ENCODE measurements around the gene FASTKD2. TPM values are rescaled to one million over a fixed set of nuclear protein-coding genes. Genes with fewer than 3 reads are reported as not detected.

FASTKD2 gene
- total and polyA plus RNA-seq, 2 donors (not counting 3 experiments of a cell fraction or from before 2014, with no cell fraction given) = 20.6 to 22.6 TPM

DNA sequence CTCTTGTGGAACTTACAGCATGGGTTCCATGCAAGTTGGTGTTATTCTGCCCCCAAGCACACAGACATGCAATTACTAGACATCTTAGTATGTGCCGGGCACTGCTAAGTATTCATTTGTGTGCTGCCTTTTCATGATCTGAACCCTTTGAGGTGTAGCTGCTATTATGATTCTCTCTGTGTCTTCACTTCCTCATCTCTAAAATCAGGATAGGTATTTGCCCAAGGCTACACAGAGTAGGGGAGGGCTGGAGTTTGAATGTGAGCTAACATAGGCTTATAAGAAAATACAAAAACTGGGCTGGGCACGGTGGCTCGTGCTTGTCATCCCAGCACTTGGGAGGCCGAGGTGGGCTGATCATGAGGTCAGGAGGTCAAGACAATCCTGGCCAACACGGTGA is 27.2 kb downstream of the FASTKD2 start:
- DNase-seq (ENCODE audit: low read depth, low spot score) (no peak), FAIRE-seq (no peak)
- H3K9ac ChIP-seq (replicated peaks; ENCODE audit: extremely low read depth, insufficient read depth, low read length) = no peak overlapping the region
- dilution Hi-C loops (cut with MboI; ENCODE audit: extremely low pct_ligation_motif_present, low sequenced_read_pairs) = no loop called here
- H3K4me1 ChIP-seq (ENCODE audit: control insufficient read depth, extremely low read depth, insufficient read depth, low read length) = peaks cover 4% of the 10 kb centered on the region
- POLR2A ChIA-PET = no interaction called here
- TF ChIP-seq JUN (IDR thresholded peaks at IDR 0.05; ENCODE audit: borderline replicate concordance, insufficient read depth, insufficient read length, low read depth) = no peak
- TF ChIP-seq, protein P1, sequence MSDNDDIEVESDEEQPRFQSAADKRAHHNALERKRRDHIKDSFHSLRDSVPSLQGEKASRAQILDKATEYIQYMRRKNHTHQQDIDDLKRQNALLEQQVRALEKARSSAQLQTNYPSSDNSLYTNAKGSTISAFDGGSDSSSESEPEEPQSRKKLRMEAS (IDR thresholded peaks at IDR 0.05; ENCODE audit: insufficient read depth, insufficient read length) = no peak
- no peak for TF ChIP-seq GATA2 (IDR thresholded peaks at IDR 0.05; ENCODE audit: insufficient read depth, insufficient read length, low read depth, low read length)
- no peak for TF ChIP-seq FOS (IDR thresholded peaks at IDR 0.05; ENCODE audit: borderline replicate concordance, insufficient read depth, low read length)
- TF ChIP-seq MYC (IDR thresholded peaks at IDR 0.05; ENCODE audit: low read depth, low read length) = no peak
- TF ChIP-seq POLR2AphosphoS5 (IDR thresholded peaks at IDR 0.05; ENCODE audit: insufficient read depth, low read depth, low read length) = no peak
- TF ChIP-seq, protein P2, sequence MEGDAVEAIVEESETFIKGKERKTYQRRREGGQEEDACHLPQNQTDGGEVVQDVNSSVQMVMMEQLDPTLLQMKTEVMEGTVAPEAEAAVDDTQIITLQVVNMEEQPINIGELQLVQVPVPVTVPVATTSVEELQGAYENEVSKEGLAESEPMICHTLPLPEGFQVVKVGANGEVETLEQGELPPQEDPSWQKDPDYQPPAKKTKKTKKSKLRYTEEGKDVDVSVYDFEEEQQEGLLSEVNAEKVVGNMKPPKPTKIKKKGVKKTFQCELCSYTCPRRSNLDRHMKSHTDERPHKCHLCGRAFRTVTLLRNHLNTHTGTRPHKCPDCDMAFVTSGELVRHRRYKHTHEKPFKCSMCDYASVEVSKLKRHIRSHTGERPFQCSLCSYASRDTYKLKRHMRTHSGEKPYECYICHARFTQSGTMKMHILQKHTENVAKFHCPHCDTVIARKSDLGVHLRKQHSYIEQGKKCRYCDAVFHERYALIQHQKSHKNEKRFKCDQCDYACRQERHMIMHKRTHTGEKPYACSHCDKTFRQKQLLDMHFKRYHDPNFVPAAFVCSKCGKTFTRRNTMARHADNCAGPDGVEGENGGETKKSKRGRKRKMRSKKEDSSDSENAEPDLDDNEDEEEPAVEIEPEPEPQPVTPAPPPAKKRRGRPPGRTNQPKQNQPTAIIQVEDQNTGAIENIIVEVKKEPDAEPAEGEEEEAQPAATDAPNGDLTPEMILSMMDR (IDR thresholded peaks at IDR 0.05; ENCODE audit: extremely low read depth in 1 of 2, insufficient read depth in 1 of 2, low read depth in 1 of 2, low read length in 2 of 2) = no peak
- TF ChIP-seq EZH2 (IDR thresholded peaks at IDR 0.05; ENCODE audit: borderline replicate concordance, low read depth, low read length, severe bottlenecking) = no peak
- no peak overlapping the region for H3K4me3 ChIP-seq (replicated peaks in 1 of 3; ENCODE audit: insufficient read depth in 1 of 3, low read depth in 1 of 3, low read length in 3 of 3)
- no peaks in the 10 kb centered on the region for H3K27me3 ChIP-seq (ENCODE audit: control insufficient read depth in 2 of 2, insufficient read depth in 2 of 2, low read length in 2 of 2)
- no peak overlapping the region for H3K27ac ChIP-seq (ENCODE audit: insufficient read depth, low read depth, low read length)
- H3K36me3 ChIP-seq (ENCODE audit: control insufficient read depth in 2 of 2, extremely low read depth in 1 of 2, insufficient read depth in 2 of 2, low read length in 2 of 2) = peaks cover 9 to 14% of the 10 kb centered on the region in 2 experiments
- no peaks in the 10 kb centered on the region for H4K20me1 ChIP-seq (replicated peaks; ENCODE audit: control insufficient read depth, extremely low read depth, insufficient read depth, low read length)
- H3K79me2 ChIP-seq (ENCODE audit: control insufficient read depth, insufficient read depth, low read length) = no peaks in the 10 kb centered on the region
- no TSS peak for BruUV-seq (replicated peaks)
- H2AFZ ChIP-seq (ENCODE audit: low read depth, low read length) = no peak overlapping the region
- CTCF ChIA-PET = interaction anchor here (1.6 to 2.8 kb wide), 2 partner anchors 8 to 19 kb away, joined by 6 to 9 read pairs; no protein-coding TSS in a partner anchor
- H3K4me2 ChIP-seq (ENCODE audit: insufficient read depth, low read length) = no peak overlapping the region
- no peaks in the 10 kb centered on the region for H3K9me1 ChIP-seq (replicated peaks; ENCODE audit: control insufficient read depth, extremely low read depth, insufficient read depth, low read length)
- no peaks in the 10 kb centered on the region for H3K9me3 ChIP-seq (replicated peaks; ENCODE audit: control insufficient read depth, insufficient read depth, low read length)
- intact Hi-C loops (cut with micrococcal nuclease) = no loop called here

Measured in endothelial cell of umbilical vein (primary cell).